ENCODE results near the gene KLHL41.

- TF ChIP-seq, protein P1, sequence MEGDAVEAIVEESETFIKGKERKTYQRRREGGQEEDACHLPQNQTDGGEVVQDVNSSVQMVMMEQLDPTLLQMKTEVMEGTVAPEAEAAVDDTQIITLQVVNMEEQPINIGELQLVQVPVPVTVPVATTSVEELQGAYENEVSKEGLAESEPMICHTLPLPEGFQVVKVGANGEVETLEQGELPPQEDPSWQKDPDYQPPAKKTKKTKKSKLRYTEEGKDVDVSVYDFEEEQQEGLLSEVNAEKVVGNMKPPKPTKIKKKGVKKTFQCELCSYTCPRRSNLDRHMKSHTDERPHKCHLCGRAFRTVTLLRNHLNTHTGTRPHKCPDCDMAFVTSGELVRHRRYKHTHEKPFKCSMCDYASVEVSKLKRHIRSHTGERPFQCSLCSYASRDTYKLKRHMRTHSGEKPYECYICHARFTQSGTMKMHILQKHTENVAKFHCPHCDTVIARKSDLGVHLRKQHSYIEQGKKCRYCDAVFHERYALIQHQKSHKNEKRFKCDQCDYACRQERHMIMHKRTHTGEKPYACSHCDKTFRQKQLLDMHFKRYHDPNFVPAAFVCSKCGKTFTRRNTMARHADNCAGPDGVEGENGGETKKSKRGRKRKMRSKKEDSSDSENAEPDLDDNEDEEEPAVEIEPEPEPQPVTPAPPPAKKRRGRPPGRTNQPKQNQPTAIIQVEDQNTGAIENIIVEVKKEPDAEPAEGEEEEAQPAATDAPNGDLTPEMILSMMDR (tag by site-specific recombination; IDR thresholded peaks at IDR 0.05), result no peak
- TF ChIP-seq, protein P2, sequence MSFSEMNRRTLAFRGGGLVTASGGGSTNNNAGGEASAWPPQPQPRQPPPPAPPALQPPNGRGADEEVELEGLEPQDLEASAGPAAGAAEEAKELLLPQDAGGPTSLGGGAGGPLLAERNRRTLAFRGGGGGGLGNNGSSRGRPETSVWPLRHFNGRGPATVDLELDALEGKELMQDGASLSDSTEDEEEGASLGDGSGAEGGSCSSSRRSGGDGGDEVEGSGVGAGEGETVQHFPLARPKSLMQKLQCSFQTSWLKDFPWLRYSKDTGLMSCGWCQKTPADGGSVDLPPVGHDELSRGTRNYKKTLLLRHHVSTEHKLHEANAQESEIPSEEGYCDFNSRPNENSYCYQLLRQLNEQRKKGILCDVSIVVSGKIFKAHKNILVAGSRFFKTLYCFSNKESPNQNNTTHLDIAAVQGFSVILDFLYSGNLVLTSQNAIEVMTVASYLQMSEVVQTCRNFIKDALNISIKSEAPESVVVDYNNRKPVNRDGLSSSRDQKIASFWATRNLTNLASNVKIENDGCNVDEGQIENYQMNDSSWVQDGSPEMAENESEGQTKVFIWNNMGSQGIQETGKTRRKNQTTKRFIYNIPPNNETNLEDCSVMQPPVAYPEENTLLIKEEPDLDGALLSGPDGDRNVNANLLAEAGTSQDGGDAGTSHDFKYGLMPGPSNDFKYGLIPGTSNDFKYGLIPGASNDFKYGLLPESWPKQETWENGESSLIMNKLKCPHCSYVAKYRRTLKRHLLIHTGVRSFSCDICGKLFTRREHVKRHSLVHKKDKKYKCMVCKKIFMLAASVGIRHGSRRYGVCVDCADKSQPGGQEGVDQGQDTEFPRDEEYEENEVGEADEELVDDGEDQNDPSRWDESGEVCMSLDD (tag by site-specific recombination; IDR thresholded peaks at IDR 0.05), result no peak
- TF ChIP-seq, protein P3, sequence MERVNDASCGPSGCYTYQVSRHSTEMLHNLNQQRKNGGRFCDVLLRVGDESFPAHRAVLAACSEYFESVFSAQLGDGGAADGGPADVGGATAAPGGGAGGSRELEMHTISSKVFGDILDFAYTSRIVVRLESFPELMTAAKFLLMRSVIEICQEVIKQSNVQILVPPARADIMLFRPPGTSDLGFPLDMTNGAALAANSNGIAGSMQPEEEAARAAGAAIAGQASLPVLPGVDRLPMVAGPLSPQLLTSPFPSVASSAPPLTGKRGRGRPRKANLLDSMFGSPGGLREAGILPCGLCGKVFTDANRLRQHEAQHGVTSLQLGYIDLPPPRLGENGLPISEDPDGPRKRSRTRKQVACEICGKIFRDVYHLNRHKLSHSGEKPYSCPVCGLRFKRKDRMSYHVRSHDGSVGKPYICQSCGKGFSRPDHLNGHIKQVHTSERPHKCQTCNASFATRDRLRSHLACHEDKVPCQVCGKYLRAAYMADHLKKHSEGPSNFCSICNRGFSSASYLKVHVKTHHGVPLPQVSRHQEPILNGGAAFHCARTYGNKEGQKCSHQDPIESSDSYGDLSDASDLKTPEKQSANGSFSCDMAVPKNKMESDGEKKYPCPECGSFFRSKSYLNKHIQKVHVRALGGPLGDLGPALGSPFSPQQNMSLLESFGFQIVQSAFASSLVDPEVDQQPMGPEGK (tag by site-specific recombination; IDR thresholded peaks at IDR 0.05), result no peak
- TF ChIP-seq ZNF341 (tag by site-specific recombination; IDR thresholded peaks at IDR 0.05; ENCODE audit: low read depth) (no peak), ZNF423 (tag by site-specific recombination; IDR thresholded peaks at IDR 0.05) (no peak), ZNF501 (tag by site-specific recombination; IDR thresholded peaks at IDR 0.05) (no peak), ZNF274 (IDR thresholded peaks at IDR 0.05; ENCODE audit: low read length) (no peak), ZNF274 (tag by site-specific recombination; IDR thresholded peaks at IDR 0.05; ENCODE audit: borderline replicate concordance) (no peak), ZNF416 (tag by site-specific recombination; IDR thresholded peaks at IDR 0.05) (no peak), ZNF174 (tag by site-specific recombination; IDR thresholded peaks at IDR 0.05) (no peak), TRIM28 (IDR thresholded peaks at IDR 0.05; ENCODE audit: borderline replicate concordance, low read length) (no peak), ZFP37 (tag by site-specific recombination; IDR thresholded peaks at IDR 0.05) (no peak)
- TF ChIP-seq, protein P4, sequence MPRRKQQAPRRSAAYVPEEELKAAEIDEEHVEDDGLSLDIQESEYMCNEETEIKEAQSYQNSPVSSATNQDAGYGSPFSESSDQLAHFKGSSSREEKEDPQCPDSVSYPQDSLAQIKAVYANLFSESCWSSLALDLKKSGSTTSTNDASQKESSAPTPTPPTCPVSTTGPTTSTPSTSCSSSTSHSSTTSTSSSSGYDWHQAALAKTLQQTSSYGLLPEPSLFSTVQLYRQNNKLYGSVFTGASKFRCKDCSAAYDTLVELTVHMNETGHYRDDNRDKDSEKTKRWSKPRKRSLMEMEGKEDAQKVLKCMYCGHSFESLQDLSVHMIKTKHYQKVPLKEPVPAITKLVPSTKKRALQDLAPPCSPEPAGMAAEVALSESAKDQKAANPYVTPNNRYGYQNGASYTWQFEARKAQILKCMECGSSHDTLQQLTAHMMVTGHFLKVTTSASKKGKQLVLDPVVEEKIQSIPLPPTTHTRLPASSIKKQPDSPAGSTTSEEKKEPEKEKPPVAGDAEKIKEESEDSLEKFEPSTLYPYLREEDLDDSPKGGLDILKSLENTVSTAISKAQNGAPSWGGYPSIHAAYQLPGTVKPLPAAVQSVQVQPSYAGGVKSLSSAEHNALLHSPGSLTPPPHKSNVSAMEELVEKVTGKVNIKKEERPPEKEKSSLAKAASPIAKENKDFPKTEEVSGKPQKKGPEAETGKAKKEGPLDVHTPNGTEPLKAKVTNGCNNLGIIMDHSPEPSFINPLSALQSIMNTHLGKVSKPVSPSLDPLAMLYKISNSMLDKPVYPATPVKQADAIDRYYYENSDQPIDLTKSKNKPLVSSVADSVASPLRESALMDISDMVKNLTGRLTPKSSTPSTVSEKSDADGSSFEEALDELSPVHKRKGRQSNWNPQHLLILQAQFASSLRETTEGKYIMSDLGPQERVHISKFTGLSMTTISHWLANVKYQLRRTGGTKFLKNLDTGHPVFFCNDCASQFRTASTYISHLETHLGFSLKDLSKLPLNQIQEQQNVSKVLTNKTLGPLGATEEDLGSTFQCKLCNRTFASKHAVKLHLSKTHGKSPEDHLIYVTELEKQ (tag by site-specific recombination; IDR thresholded peaks at IDR 0.05; ENCODE audit: borderline replicate concordance), result no peak
Observed at GRCh38 chr2:169565686-169566085, 56.2 kb downstream of the KLHL41 start.
